Measurements from ENCODE around the gene HOXD4. TPM values are rescaled to one million over a fixed set of nuclear protein-coding genes. Genes with fewer than 3 reads are reported as not detected.

Gene HOXD4
- total and polyA plus RNA-seq, 10 of the 15 experiments (the other 5 are each of a cell fraction or from before 2014, with no cell fraction given), result 0.07 TPM; not detected in 9

- ChIA-PET SMC1A (ENCODE audit: uncharacterized antibody, unreplicated experiment) (no interaction called here), CTCF (no interaction called here), POLR2A (no interaction called here), RAD21 (ENCODE audit: unreplicated experiment) (no interaction called here)
- H3K4me3 ChIP-seq, result no peak overlapping the region
- no peak for FAIRE-seq
- no peaks in the 10 kb centered on the region for H3K4me1 ChIP-seq (ENCODE audit: control insufficient read depth, insufficient read depth, low read length)
- H4K20me1 ChIP-seq (ENCODE audit: control insufficient read depth, insufficient read depth), result no peaks in the 10 kb centered on the region
- no peak overlapping the region for H3K27ac ChIP-seq (ENCODE audit: control insufficient read depth, insufficient read depth)
- H2AFZ ChIP-seq (ENCODE audit: control insufficient read depth, low read depth, low read length), result no peak overlapping the region
- 91% methylated on average over 24 of the region's 43 CpGs for WGBS (ENCODE audit: insufficient coverage, insufficient replicate concordance, low lambda C conversion rate, missing lambda C conversion rate)
- intact Hi-C loops (cut with micrococcal nuclease; ENCODE audit: unreplicated experiment) (loop anchor here (5.0 kb wide), 2 partner anchors 688 to 1033 kb away; no protein-coding TSS in a partner anchor), in situ Hi-C loops (cut with MboI) (loop anchor here (5.0 to 25.0 kb wide), 4 partner anchors 508 to 1208 kb away; no protein-coding TSS in a partner anchor)
- no peak overlapping the region for H3K9ac ChIP-seq (ENCODE audit: control insufficient read depth, insufficient read depth, low read length)
- DNase-seq (ENCODE audit: low read depth, low spot score), result no peak
- no peak overlapping the region for H3K4me2 ChIP-seq (ENCODE audit: control insufficient read depth, insufficient read depth)
- peaks cover 9 to 32% of the 10 kb centered on the region in 2 experiments for H3K27me3 ChIP-seq (replicated peaks in 1 of 2; ENCODE audit: control insufficient read depth in 2 of 2, insufficient read depth in 2 of 2, low read length in 1 of 2)
- H3K79me2 ChIP-seq (ENCODE audit: control insufficient read depth, insufficient read depth, low read length), result no peaks in the 10 kb centered on the region
- no peaks in the 10 kb centered on the region for H3K36me3 ChIP-seq (ENCODE audit: control insufficient read depth in 2 of 2, insufficient read depth in 2 of 2, low read length in 1 of 2)
- no peak for ATAC-seq
- BruUV-seq (replicated peaks), result no TSS peak
- peaks cover 1% of the 10 kb centered on the region; the same call in 2 of the 3 replicates for H3K9me3 ChIP-seq (replicated peaks; ENCODE audit: control insufficient read depth, insufficient read depth, low read length)
- TF ChIP-seq USF2 (IDR thresholded peaks at IDR 0.05; ENCODE audit: borderline replicate concordance, low read depth, low read length) (no peak), ZNF217 (IDR thresholded peaks at IDR 0.05) (no peak), NRF1 (conservative IDR thresholded peaks at IDR 0.05; ENCODE audit: low read depth, low read length) (no peak), BCL11A (IDR thresholded peaks at IDR 0.05; ENCODE audit: low read depth, low read length) (no peak), RELA (IDR thresholded peaks at IDR 0.05; ENCODE audit: borderline replicate concordance, partially characterized antibody) (no peak), KLF5 (IDR thresholded peaks at IDR 0.05; ENCODE audit: partially characterized antibody) (no peak), IRF3 (IDR thresholded peaks at IDR 0.05) (no peak), RBBP5 (conservative IDR thresholded peaks at IDR 0.05) (no peak), DPF2 (IDR thresholded peaks at IDR 0.05) (no peak), NFYA (IDR thresholded peaks at IDR 0.05; ENCODE audit: borderline replicate concordance, low read depth, low read length) (no peak), EP300 (IDR thresholded peaks at IDR 0.05; ENCODE audit: borderline replicate concordance in 1 of 2, control insufficient read depth in 1 of 2, low read depth in 2 of 2, low read length in 2 of 2) (no peak)
Measured at GRCh38 chr2:176129813-176130146, 21.6 kb upstream of the HOXD4 start.
